OCI-LY1 (cell line): Measurements from ENCODE around the gene B4GALT3.

ENCODE experiments used
- H2AFZ ChIP-seq: fragments of 200-600 bp; sonication (generic), shearing (Covaris generic); 2 replicates; pipeline ENCODE4 v1.6.0; 2014; ENCODE audit warnings: antibody characterized with exemption, mild to moderate bottlenecking, low read length
- H3F3A ChIP-seq: fragments of 200-600 bp; sonication (generic), shearing (Covaris generic); 2 replicates; pipeline ENCODE4 v1.6.0; 2014; ENCODE audit warnings: mild to moderate bottlenecking, antibody characterized with exemption, low read length, moderate library complexity; ENCODE audit not compliant: insufficient read depth
- H3K27ac ChIP-seq: fragments of 200-600 bp; sonication (generic); 2 replicates; pipeline ENCODE4 v1.5.1; 2014; ENCODE audit warnings: low read length, mixed run types, mild to moderate bottlenecking, low read depth; ENCODE audit not compliant: poor library complexity, severe bottlenecking
- H3K27me3 ChIP-seq: fragments of 200-600 bp; sonication (generic); 2 replicates; pipeline ENCODE4 v1.6.0; 2014; ENCODE audit warnings: antibody characterized with exemption, mild to moderate bottlenecking, low read length, moderate library complexity; ENCODE audit not compliant: insufficient read depth
- H3K36me3 ChIP-seq: fragments of 200-600 bp; sonication (generic); 2 replicates; pipeline ENCODE4 v1.6.1; 2014; ENCODE audit warnings: mild to moderate bottlenecking, antibody characterized with exemption, low read length, moderate library complexity, mixed read lengths; ENCODE audit not compliant: insufficient read depth
- H3K4me1 ChIP-seq: fragments of 200-600 bp; sonication (generic); 2 replicates; pipeline ENCODE4 v1.5.1; 2014; ENCODE audit warnings: mild to moderate bottlenecking, low read length, moderate library complexity; ENCODE audit not compliant: insufficient read depth, severe bottlenecking
- H3K4me2 ChIP-seq: fragments of 200-600 bp; sonication (generic), shearing (Covaris generic); 2 replicates; pipeline ENCODE4 v1.6.1; 2014; ENCODE audit warnings: low read length
- H3K4me3 ChIP-seq: fragments of 200-600 bp; sonication (generic); 2 replicates; pipeline ENCODE4 v1.5.1; 2014; ENCODE audit warnings: low read length, low read depth, mild to moderate bottlenecking, mixed read lengths; ENCODE audit not compliant: poor library complexity, severe bottlenecking
- H3K79me2 ChIP-seq: fragments of 200-600 bp; shearing (Covaris generic); 2 replicates; pipeline ENCODE4 v1.6.1; 2016; ENCODE audit warnings: mixed run types, low read length, mixed read lengths; ENCODE audit not compliant: insufficient read depth
- H3K9ac ChIP-seq: fragments of 200-600 bp; sonication (generic), shearing (Covaris generic); 2 replicates; pipeline ENCODE4 v1.6.1; 2014; ENCODE audit warnings: mild to moderate bottlenecking, low read length, mixed read lengths
- H3K9me2 ChIP-seq: fragments of 200-600 bp; sonication (generic), shearing (Covaris generic); 2 replicates; pipeline ENCODE4 v1.6.1; 2014; ENCODE audit warnings: low read depth, mild to moderate bottlenecking, low read length, mixed read lengths
- H3K9me3 ChIP-seq: fragments of 200-600 bp; shearing (Covaris generic); 2 replicates; pipeline ENCODE4 v1.6.1; 2014; ENCODE audit warnings: low read length, mixed read lengths
- H4K20me1 ChIP-seq: fragments of 200-600 bp; sonication (generic), shearing (Covaris generic); 2 replicates; pipeline ENCODE4 v1.6.0; 2016; ENCODE audit warnings: mild to moderate bottlenecking, low read length; ENCODE audit not compliant: insufficient read depth
- CTCF ChIP-seq: fragments of 200-600 bp; sonication (generic), shearing (Covaris generic); IDR thresholded peaks from 2 replicates; pipeline ENCODE4 v1.5.1; 2017; ENCODE audit warnings: mild to moderate bottlenecking, antibody characterized with exemption, low read length, moderate library complexity, mixed read lengths
- EZH2 ChIP-seq: fragments of 200-600 bp; sonication (generic), shearing (Covaris generic); IDR thresholded peaks from 2 replicates; pipeline ENCODE4 v1.8.0; 2017; ENCODE audit warnings: borderline replicate concordance, mixed run types, mild to moderate bottlenecking, antibody characterized with exemption, low read length, moderate library complexity, mixed read lengths

Gene B4GALT3

DNA sequence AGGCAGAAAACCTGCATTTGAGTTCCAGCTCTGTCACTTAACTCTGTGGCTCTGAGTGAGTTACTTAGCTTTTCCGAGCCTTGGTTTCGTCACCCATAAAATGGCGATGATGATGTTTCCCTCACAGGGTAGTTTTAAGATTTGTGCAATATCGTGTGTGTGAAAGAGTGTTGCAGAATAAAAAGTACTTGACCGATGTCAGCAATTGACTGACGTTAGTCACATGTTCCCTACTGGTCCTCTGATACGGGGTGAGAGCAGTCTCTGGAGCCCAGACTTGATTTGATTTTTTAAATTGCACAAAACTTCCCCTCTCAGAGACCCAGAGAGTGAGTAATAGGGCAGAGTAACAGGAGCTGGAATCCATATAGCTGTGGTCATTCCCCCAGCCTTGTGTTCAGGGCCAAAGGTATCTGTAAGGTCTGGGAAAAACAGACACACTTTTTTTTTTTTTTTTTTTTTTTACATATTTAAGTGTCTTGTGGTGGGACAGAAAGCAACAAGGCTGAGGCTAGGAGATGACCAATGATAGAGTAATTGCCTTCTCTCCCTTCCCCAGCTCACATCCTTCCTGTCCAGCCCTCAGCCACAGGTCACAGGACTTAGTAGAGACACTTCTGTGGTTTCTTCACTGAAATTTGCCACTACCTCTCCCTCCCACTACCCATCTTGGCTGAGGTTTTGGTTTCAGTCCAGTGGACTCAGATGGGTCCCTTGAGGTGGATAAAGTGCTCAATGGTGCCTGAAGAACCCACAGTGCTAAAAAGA lies 39.8 kb upstream of the B4GALT3 start:
- Histone ChIP-seq H3K9ac (no peak overlapping the region), H3K4me2 (0 out of 2 replicates have a peak overlapping the region, but pooled peaks have one; percentile 9), H3K36me3 (peaks cover 30% of the 10 kb centered on the region), H3K27me3 (no peaks in the 10 kb centered on the region), H3K9me2 (no peaks in the 10 kb centered on the region), H3K4me1 (peaks cover 20% of the 10 kb centered on the region), H4K20me1 (no peaks in the 10 kb centered on the region), H3F3A (no peaks in the 10 kb centered on the region), H3K4me3 (no peak overlapping the region), H3K79me2 (no peaks in the 10 kb centered on the region), H3K27ac (no peak overlapping the region), H2AFZ (no peak overlapping the region), H3K9me3 (no peaks in the 10 kb centered on the region)
- TF ChIP-seq CTCF: no peak
- TF ChIP-seq EZH2: no peak

- no peak within 1 kb of the TSS for H3K4me2 ChIP-seq
Observed at GRCh38 chr1:161215076-161215475, 37.8 kb upstream of the B4GALT3 start, which contains the start of gene FCER1G. Gene FCER1G (plus strand): TSS chr1:161215295. CDS start chr1:161215322, 27 bp downstream.

DNA sequence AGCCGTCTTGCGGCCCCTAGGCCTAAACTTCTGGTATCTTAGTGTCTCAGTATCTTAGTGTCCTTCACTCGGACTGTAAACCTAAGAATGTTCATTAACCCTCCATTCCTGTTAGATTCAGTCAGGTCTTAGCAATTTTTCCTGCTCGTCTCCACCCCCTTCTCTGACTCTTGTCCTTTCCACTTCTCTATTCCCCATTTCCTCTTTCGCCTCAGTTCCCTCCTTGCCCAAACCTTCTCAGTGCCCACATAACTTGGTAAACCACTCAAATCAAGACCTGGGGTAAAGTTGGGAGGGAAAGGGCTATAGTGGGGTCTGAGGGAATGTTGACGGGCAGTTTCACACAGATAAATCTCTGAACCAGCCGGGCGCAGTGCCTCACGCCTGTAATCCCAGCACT lies 37.1 kb upstream of the B4GALT3 start:
- Histone ChIP-seq H3K79me2 (no peaks in the 10 kb centered on the region), H3K27me3 (no peaks in the 10 kb centered on the region), H3K4me2 (no peak overlapping the region), H3K4me1 (peaks cover 20% of the 10 kb centered on the region), H3K9me2 (no peaks in the 10 kb centered on the region), H3K36me3 (peaks cover 57% of the 10 kb centered on the region), H3K4me3 (no peak overlapping the region), H3K9me3 (no peaks in the 10 kb centered on the region), H4K20me1 (no peaks in the 10 kb centered on the region), H3F3A (no peaks in the 10 kb centered on the region), H2AFZ (no peak overlapping the region), H3K27ac (no peak overlapping the region), H3K9ac (no peak overlapping the region)
- TF ChIP-seq EZH2: no peak
- TF ChIP-seq CTCF: no peak

More at GRCh38 chr1:161215076-161215475, 37.8 kb upstream of the B4GALT3 start, which contains the start of gene FCER1G:
- Histone ChIP-seq H3K4me1 (peaks cover 20% of the 10 kb centered on the region), H4K20me1 (no peaks in the 10 kb centered on the region), H3K9ac (no peak within 1 kb of the TSS), H3K9me3 (no peaks in the 10 kb centered on the region), H3K27ac (no peak within 1 kb of the TSS), H3K79me2 (no peaks in the 10 kb centered on the region), H3K27me3 (no peaks in the 10 kb centered on the region), H3K9me2 (no peaks in the 10 kb centered on the region), H3F3A (no peaks in the 10 kb centered on the region), H3K4me3 (no peak within 1 kb of the TSS), H3K36me3 (peaks cover 51% of the 10 kb centered on the region), H2AFZ (no peak within 1 kb of the TSS)
- TF ChIP-seq CTCF: no peak
- TF ChIP-seq EZH2: no peak
